Mammary epithelial cell (primary cell): ENCODE data around the gene GCDH.

Source experiments
- EZH2 ChIP-seq: IDR thresholded peaks from 2 replicates; pipeline ENCODE4 v1.6.1; 2012; ENCODE audit warnings: low read length, inconsistent platforms, borderline replicate concordance
- TF ChIP-seq, protein P1 (sequence below), 2 donors: IDR thresholded peaks in 1 of 2; conservative IDR thresholded peaks in 1 of 2; 2 replicates each; pipeline ENCODE4 v1.5.1; 2011 to 2012; ENCODE audit warnings: inconsistent platforms in 2 of 2, low read length in 2 of 2, mild to moderate bottlenecking in 2 of 2, control low read depth in 1 of 2, low read depth in 1 of 2; ENCODE audit not compliant: insufficient read depth in 1 of 2; ENCODE audit errors: extremely low read depth in 1 of 2

DNA sequence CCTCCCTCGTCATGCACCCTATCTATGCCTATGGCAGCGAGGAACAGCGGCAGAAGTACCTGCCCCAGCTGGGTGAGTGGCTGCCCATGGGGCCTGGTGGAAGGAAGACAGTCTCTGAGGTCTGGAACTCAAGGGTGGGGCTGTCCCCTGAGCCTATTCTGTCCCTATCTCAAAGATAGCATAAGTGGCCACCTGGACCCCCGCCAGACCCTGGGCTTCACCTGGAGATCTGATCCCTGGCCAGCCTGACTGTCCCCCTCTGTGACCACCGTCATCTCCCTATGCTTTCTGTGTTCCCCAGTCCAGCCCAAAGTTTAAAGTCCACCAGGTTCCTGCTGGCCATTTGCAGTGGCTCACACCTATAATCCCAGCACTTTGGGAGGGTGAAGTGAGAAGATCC, 2.6 kb downstream of the GCDH start:
- no peak for TF ChIP-seq EZH2
- TF ChIP-seq, protein P1, sequence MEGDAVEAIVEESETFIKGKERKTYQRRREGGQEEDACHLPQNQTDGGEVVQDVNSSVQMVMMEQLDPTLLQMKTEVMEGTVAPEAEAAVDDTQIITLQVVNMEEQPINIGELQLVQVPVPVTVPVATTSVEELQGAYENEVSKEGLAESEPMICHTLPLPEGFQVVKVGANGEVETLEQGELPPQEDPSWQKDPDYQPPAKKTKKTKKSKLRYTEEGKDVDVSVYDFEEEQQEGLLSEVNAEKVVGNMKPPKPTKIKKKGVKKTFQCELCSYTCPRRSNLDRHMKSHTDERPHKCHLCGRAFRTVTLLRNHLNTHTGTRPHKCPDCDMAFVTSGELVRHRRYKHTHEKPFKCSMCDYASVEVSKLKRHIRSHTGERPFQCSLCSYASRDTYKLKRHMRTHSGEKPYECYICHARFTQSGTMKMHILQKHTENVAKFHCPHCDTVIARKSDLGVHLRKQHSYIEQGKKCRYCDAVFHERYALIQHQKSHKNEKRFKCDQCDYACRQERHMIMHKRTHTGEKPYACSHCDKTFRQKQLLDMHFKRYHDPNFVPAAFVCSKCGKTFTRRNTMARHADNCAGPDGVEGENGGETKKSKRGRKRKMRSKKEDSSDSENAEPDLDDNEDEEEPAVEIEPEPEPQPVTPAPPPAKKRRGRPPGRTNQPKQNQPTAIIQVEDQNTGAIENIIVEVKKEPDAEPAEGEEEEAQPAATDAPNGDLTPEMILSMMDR (conservative IDR thresholded peaks at IDR 0.05 in 1 of 2, IDR thresholded peaks at IDR 0.05 in 1 of 2; ENCODE audit: extremely low read depth in 1 of 2, insufficient read depth in 1 of 2, low read depth in 1 of 2, low read length in 2 of 2): no peak
